BLaER1 (cell line): Measurements from ENCODE around the gene NCKAP5.
A peak's percentile ranks its signal among the peaks of the same experiment; 100 is the strongest.
"Not testable (repeated sequence)": the region's sequence is repeated elsewhere in the genome, so short reads cannot be mapped to it uniquely, and the experiment has no call there.

Source experiments
- H3K27ac ChIP-seq: shearing (Covaris generic); formaldehyde crosslinking; 2 replicates; pipeline ENCODE4 v1.8.1; 2022
- H3K27me3 ChIP-seq: shearing (Covaris generic); formaldehyde crosslinking; 2 replicates; pipeline ENCODE4 v1.8.1; 2022
- H3K36me3 ChIP-seq: shearing (Covaris generic); formaldehyde crosslinking; 2 replicates; pipeline ENCODE4 v1.8.1; 2022
- H3K4me1 ChIP-seq: shearing (Covaris generic); formaldehyde crosslinking; 2 replicates; pipeline ENCODE4 v1.8.1; 2022
- H3K4me2 ChIP-seq: shearing (Covaris generic); formaldehyde crosslinking; 2 replicates; pipeline ENCODE4 v1.8.1; 2022
- H3K4me3 ChIP-seq: shearing (Covaris generic); formaldehyde crosslinking; 2 replicates; pipeline ENCODE4 v1.8.1; 2022
- H3K9ac ChIP-seq: shearing (Covaris generic); formaldehyde crosslinking; 2 replicates; pipeline ENCODE4 v1.8.1; 2022
- H3K9me3 ChIP-seq: shearing (Covaris generic); formaldehyde crosslinking; 2 replicates; pipeline ENCODE4 v1.8.1; 2022
- H4K20me1 ChIP-seq: shearing (Covaris generic); formaldehyde crosslinking; 2 replicates; pipeline ENCODE4 v1.8.1; 2022
- Cebpa-rat ChIP-seq: shearing (Covaris generic); IDR thresholded peaks from 2 replicates; pipeline ENCODE4 v1.8.1; 2022

NCKAP5 gene

GRCh38 chr2:132811148-132811915 lies 756.9 kb downstream of the NCKAP5 start:
- H3K27me3 ChIP-seq: no peaks in the 10 kb centered on the region
- H3K4me2 ChIP-seq: no peak overlapping the region
- no peaks in the 10 kb centered on the region for H3K36me3 ChIP-seq
- no peaks in the 10 kb centered on the region for H3K9me3 ChIP-seq
- no peaks in the 10 kb centered on the region for H4K20me1 ChIP-seq
- H3K27ac ChIP-seq: no peak overlapping the region
- H3K9ac ChIP-seq: no peak overlapping the region
- H3K4me1 ChIP-seq: no peaks in the 10 kb centered on the region
- no peak overlapping the region for H3K4me3 ChIP-seq
- no peak for TF ChIP-seq Cebpa-rat

GRCh38 chr2:132809962-132810361 lies 758.3 kb downstream of the NCKAP5 start:
- H3K4me3 ChIP-seq, H3K27ac ChIP-seq, H4K20me1 ChIP-seq, H3K4me2 ChIP-seq, H3K4me1 ChIP-seq, H3K9ac ChIP-seq, H3K27me3 ChIP-seq, H3K9me3 ChIP-seq, H3K36me3 ChIP-seq: not testable (repeated sequence)

GRCh38 chr2:132804051-132804450 lies 764.2 kb downstream of the NCKAP5 start:
- H3K36me3 ChIP-seq: no peaks in the 10 kb centered on the region
- H3K9me3 ChIP-seq: no peaks in the 10 kb centered on the region
- no peak overlapping the region for H3K9ac ChIP-seq
- no peaks in the 10 kb centered on the region for H3K27me3 ChIP-seq
- no peaks in the 10 kb centered on the region for H4K20me1 ChIP-seq
- TF ChIP-seq Cebpa-rat: no peak
- no peak overlapping the region for H3K4me3 ChIP-seq
- no peak overlapping the region for H3K27ac ChIP-seq
- H3K4me2 ChIP-seq: peak overlapping the region; percentile 0; the same call in 1 of the 2 replicates
- peaks cover 7% of the 10 kb centered on the region for H3K4me1 ChIP-seq

GRCh38 chr2:132798341-132798740 lies 769.9 kb downstream of the NCKAP5 start:
- no peak overlapping the region for H3K9ac ChIP-seq
- H3K27ac ChIP-seq: no peak overlapping the region
- H3K4me2 ChIP-seq: no peak overlapping the region
- H3K4me3 ChIP-seq: no peak overlapping the region
- H4K20me1 ChIP-seq: no peaks in the 10 kb centered on the region
- H3K36me3 ChIP-seq: no peaks in the 10 kb centered on the region
- H3K4me1 ChIP-seq: no peaks in the 10 kb centered on the region
- no peak for TF ChIP-seq Cebpa-rat
- no peaks in the 10 kb centered on the region for H3K27me3 ChIP-seq
- H3K9me3 ChIP-seq: no peaks in the 10 kb centered on the region

- H3K27ac ChIP-seq: no peak overlapping the region
- H3K4me3 ChIP-seq: no peak overlapping the region
- TF ChIP-seq Cebpa-rat: no peak
- no peaks in the 10 kb centered on the region for H3K36me3 ChIP-seq
- H4K20me1 ChIP-seq: no peaks in the 10 kb centered on the region
- H3K9ac ChIP-seq: no peak overlapping the region
- H3K4me2 ChIP-seq: no peak overlapping the region
- H3K4me1 ChIP-seq: no peaks in the 10 kb centered on the region
- H3K27me3 ChIP-seq: no peaks in the 10 kb centered on the region
- H3K9me3 ChIP-seq: no peaks in the 10 kb centered on the region
Observed at GRCh38 chr2:132797556-132797955, 770.7 kb downstream of the NCKAP5 start.

- no peak overlapping the region for H3K4me2 ChIP-seq
- H3K4me3 ChIP-seq: no peak overlapping the region
- H3K36me3 ChIP-seq: no peaks in the 10 kb centered on the region
- no peaks in the 10 kb centered on the region for H3K4me1 ChIP-seq
- H3K9ac ChIP-seq: no peak overlapping the region
- H3K27ac ChIP-seq: no peak overlapping the region
- H4K20me1 ChIP-seq: no peaks in the 10 kb centered on the region
- no peaks in the 10 kb centered on the region for H3K9me3 ChIP-seq
- no peak for TF ChIP-seq Cebpa-rat
- H3K27me3 ChIP-seq: no peaks in the 10 kb centered on the region
Observed at GRCh38 chr2:132797071-132797470, 771.2 kb downstream of the NCKAP5 start.

GRCh38 chr2:132795220-132795619 lies 773.0 kb downstream of the NCKAP5 start:
- no peak overlapping the region for H3K27ac ChIP-seq
- H3K4me3 ChIP-seq: no peak overlapping the region
- no peak overlapping the region for H3K9ac ChIP-seq
- H3K27me3 ChIP-seq: no peaks in the 10 kb centered on the region
- H4K20me1 ChIP-seq: no peaks in the 10 kb centered on the region
- TF ChIP-seq Cebpa-rat: no peak
- H3K9me3 ChIP-seq: no peaks in the 10 kb centered on the region
- H3K4me2 ChIP-seq: no peak overlapping the region
- no peaks in the 10 kb centered on the region for H3K36me3 ChIP-seq
- no peaks in the 10 kb centered on the region for H3K4me1 ChIP-seq

GRCh38 chr2:132793532-132793931 lies 774.7 kb downstream of the NCKAP5 start:
- Histone ChIP-seq H3K27me3 (no peaks in the 10 kb centered on the region), H4K20me1 (no peaks in the 10 kb centered on the region), H3K9me3 (no peaks in the 10 kb centered on the region), H3K4me3 (no peak overlapping the region), H3K36me3 (no peaks in the 10 kb centered on the region), H3K4me2 (no peak overlapping the region), H3K27ac (no peak overlapping the region), H3K9ac (no peak overlapping the region), H3K4me1 (no peaks in the 10 kb centered on the region)
- TF ChIP-seq Cebpa-rat: no peak

- H3K4me1 ChIP-seq: no peaks in the 10 kb centered on the region
- H3K36me3 ChIP-seq: no peaks in the 10 kb centered on the region
- no peak overlapping the region for H3K27ac ChIP-seq
- H4K20me1 ChIP-seq: no peaks in the 10 kb centered on the region
- H3K9me3 ChIP-seq: no peaks in the 10 kb centered on the region
- H3K27me3 ChIP-seq: no peaks in the 10 kb centered on the region
- no peak for TF ChIP-seq Cebpa-rat
- no peak overlapping the region for H3K9ac ChIP-seq
- H3K4me2 ChIP-seq: no peak overlapping the region
- no peak overlapping the region for H3K4me3 ChIP-seq
Observed at GRCh38 chr2:132790207-132790785, 778.0 kb downstream of the NCKAP5 start.

GRCh38 chr2:132789066-132789465 lies 779.2 kb downstream of the NCKAP5 start:
- no peaks in the 10 kb centered on the region for H4K20me1 ChIP-seq
- no peaks in the 10 kb centered on the region for H3K9me3 ChIP-seq
- H3K4me2 ChIP-seq: no peak overlapping the region
- TF ChIP-seq Cebpa-rat: no peak
- no peak overlapping the region for H3K27ac ChIP-seq
- H3K4me1 ChIP-seq: no peaks in the 10 kb centered on the region
- H3K36me3 ChIP-seq: no peaks in the 10 kb centered on the region
- no peaks in the 10 kb centered on the region for H3K27me3 ChIP-seq
- no peak overlapping the region for H3K4me3 ChIP-seq
- no peak overlapping the region for H3K9ac ChIP-seq
